ENCODE data around the gene PAFAH1B2.

DNA sequence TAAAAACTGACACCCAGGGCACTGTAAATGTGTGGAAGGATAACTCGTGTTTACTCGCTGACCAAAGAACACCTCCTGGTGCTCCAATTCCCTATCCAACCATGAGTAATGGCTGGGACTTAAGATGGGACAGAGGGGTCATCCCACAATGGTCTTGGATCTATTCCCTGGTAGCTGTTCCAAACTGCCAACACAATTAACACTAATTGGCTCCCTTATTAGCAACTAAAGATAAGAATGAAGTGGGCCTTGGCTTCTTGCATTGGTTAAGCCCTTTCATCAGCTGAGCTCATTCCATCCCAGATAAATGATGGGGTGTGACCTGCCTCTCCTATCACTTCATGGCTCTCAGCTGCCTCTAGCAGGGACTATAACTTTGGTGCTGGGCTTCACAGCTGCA, 44.4 kb upstream of the PAFAH1B2 start:
- TF ChIP-seq, protein P1, sequence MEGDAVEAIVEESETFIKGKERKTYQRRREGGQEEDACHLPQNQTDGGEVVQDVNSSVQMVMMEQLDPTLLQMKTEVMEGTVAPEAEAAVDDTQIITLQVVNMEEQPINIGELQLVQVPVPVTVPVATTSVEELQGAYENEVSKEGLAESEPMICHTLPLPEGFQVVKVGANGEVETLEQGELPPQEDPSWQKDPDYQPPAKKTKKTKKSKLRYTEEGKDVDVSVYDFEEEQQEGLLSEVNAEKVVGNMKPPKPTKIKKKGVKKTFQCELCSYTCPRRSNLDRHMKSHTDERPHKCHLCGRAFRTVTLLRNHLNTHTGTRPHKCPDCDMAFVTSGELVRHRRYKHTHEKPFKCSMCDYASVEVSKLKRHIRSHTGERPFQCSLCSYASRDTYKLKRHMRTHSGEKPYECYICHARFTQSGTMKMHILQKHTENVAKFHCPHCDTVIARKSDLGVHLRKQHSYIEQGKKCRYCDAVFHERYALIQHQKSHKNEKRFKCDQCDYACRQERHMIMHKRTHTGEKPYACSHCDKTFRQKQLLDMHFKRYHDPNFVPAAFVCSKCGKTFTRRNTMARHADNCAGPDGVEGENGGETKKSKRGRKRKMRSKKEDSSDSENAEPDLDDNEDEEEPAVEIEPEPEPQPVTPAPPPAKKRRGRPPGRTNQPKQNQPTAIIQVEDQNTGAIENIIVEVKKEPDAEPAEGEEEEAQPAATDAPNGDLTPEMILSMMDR (conservative IDR thresholded peaks at IDR 0.05; ENCODE audit: low read depth in 2 of 2) = no peak
- no peak for TF ChIP-seq POLR2AphosphoS5 (IDR thresholded peaks at IDR 0.05; ENCODE audit: low read depth)
- TF ChIP-seq, protein P2, sequence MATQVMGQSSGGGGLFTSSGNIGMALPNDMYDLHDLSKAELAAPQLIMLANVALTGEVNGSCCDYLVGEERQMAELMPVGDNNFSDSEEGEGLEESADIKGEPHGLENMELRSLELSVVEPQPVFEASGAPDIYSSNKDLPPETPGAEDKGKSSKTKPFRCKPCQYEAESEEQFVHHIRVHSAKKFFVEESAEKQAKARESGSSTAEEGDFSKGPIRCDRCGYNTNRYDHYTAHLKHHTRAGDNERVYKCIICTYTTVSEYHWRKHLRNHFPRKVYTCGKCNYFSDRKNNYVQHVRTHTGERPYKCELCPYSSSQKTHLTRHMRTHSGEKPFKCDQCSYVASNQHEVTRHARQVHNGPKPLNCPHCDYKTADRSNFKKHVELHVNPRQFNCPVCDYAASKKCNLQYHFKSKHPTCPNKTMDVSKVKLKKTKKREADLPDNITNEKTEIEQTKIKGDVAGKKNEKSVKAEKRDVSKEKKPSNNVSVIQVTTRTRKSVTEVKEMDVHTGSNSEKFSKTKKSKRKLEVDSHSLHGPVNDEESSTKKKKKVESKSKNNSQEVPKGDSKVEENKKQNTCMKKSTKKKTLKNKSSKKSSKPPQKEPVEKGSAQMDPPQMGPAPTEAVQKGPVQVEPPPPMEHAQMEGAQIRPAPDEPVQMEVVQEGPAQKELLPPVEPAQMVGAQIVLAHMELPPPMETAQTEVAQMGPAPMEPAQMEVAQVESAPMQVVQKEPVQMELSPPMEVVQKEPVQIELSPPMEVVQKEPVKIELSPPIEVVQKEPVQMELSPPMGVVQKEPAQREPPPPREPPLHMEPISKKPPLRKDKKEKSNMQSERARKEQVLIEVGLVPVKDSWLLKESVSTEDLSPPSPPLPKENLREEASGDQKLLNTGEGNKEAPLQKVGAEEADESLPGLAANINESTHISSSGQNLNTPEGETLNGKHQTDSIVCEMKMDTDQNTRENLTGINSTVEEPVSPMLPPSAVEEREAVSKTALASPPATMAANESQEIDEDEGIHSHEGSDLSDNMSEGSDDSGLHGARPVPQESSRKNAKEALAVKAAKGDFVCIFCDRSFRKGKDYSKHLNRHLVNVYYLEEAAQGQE (IDR thresholded peaks at IDR 0.05; ENCODE audit: unreplicated experiment) = no peak
- no peak for TF ChIP-seq CREB1 (CRISPR knock-in tag; IDR thresholded peaks at IDR 0.05; ENCODE audit: low read depth)
- TF ChIP-seq EZH2phosphoT487 (IDR thresholded peaks at IDR 0.05; ENCODE audit: unreplicated experiment) = no peak
- TF ChIP-seq EZH2 (IDR thresholded peaks at IDR 0.05; ENCODE audit: low read depth, unreplicated experiment) = no peak
- TF ChIP-seq ZNF114 (CRISPR knock-in tag; IDR thresholded peaks at IDR 0.05) = no peak
- TF ChIP-seq JUNB (IDR thresholded peaks at IDR 0.05; ENCODE audit: unreplicated experiment) = no peak
- no peak for TF ChIP-seq NANOG (IDR thresholded peaks at IDR 0.05; ENCODE audit: borderline replicate concordance)
- no peak for TF ChIP-seq ZNF331 (CRISPR knock-in tag; IDR thresholded peaks at IDR 0.05; ENCODE audit: low read depth)
- TF ChIP-seq, protein P3, sequence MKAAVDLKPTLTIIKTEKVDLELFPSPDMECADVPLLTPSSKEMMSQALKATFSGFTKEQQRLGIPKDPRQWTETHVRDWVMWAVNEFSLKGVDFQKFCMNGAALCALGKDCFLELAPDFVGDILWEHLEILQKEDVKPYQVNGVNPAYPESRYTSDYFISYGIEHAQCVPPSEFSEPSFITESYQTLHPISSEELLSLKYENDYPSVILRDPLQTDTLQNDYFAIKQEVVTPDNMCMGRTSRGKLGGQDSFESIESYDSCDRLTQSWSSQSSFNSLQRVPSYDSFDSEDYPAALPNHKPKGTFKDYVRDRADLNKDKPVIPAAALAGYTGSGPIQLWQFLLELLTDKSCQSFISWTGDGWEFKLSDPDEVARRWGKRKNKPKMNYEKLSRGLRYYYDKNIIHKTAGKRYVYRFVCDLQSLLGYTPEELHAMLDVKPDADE (IDR thresholded peaks at IDR 0.05) = no peak
- no peak for TF ChIP-seq STAT1 (IDR thresholded peaks at IDR 0.05; ENCODE audit: unreplicated experiment)

Measured in GM23338 (cell line).